ENCODE data around the gene ADAMTS13.

Gene ADAMTS13

DNA sequence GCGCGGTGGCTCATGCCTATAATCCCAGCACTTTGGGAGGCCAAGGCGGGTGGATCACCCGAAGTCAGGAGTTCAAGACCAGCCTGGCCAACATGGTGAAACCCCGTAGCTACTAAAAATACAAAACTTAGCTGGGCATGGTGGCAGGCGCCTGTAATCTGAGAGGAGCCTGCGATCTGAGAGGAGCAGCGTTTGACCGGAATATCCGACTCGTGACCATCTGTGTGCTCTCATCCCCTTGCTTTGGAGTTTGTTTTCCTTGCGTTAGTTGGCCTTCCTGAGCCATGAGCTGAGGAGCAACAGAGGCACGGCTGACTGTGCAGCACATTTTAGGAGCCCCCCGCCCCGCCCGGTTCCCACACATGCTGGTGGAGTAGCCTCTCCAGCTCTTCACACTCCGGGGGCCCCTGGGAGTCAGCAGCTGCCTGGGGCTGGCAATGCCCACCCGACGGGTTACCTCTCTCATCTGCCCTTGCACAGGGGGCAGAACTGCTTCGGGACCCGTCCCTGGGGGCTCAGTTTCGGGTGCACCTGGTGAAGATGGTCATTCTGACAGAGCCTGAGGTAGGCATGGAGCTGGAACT is 3.0 kb downstream of the ADAMTS13 start:
- H3K4me1 Mint-ChIP-seq = peaks cover 5% of the 10 kb centered on the region
- H3K4me3 Mint-ChIP-seq = no peak overlapping the region
- TF ChIP-seq, protein P1, sequence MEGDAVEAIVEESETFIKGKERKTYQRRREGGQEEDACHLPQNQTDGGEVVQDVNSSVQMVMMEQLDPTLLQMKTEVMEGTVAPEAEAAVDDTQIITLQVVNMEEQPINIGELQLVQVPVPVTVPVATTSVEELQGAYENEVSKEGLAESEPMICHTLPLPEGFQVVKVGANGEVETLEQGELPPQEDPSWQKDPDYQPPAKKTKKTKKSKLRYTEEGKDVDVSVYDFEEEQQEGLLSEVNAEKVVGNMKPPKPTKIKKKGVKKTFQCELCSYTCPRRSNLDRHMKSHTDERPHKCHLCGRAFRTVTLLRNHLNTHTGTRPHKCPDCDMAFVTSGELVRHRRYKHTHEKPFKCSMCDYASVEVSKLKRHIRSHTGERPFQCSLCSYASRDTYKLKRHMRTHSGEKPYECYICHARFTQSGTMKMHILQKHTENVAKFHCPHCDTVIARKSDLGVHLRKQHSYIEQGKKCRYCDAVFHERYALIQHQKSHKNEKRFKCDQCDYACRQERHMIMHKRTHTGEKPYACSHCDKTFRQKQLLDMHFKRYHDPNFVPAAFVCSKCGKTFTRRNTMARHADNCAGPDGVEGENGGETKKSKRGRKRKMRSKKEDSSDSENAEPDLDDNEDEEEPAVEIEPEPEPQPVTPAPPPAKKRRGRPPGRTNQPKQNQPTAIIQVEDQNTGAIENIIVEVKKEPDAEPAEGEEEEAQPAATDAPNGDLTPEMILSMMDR (IDR thresholded peaks at IDR 0.05; ENCODE audit: unreplicated experiment in 3 of 3) = no peak
- H3K36me3 Mint-ChIP-seq (ENCODE audit: low read depth) = peaks cover 4% of the 10 kb centered on the region
- H3K27me3 Mint-ChIP-seq (ENCODE audit: low read depth) = peaks cover 21% of the 10 kb centered on the region
- no peak overlapping the region for H3K27ac Mint-ChIP-seq
- H3K9me3 Mint-ChIP-seq = no peaks in the 10 kb centered on the region

DNA sequence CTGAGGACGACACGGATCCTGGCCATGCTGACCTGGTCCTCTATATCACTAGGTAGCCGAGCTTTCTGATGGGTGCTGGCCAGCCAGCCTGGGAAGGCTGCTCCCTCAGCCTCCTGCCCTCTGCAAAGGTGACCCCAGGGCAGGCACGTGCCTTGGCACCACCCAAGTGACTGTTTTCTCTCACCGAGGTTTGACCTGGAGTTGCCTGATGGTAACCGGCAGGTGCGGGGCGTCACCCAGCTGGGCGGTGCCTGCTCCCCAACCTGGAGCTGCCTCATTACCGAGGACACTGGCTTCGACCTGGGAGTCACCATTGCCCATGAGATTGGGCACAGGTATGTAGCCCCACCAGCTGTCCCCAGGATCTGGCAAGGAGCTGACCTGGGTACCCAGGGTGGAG is 3.8 kb downstream of the ADAMTS13 start:
- Mint-ChIP-seq H3K4me3 (no peak overlapping the region), H3K9me3 (no peaks in the 10 kb centered on the region), H3K27me3 (ENCODE audit: low read depth) (peaks cover 28% of the 10 kb centered on the region), H3K27ac (no peak overlapping the region), H3K36me3 (ENCODE audit: low read depth) (peaks cover 4% of the 10 kb centered on the region), H3K4me1 (peaks cover 5% of the 10 kb centered on the region)
- TF ChIP-seq, protein P1 (IDR thresholded peaks at IDR 0.05; ENCODE audit: unreplicated experiment in 3 of 3) = no peak

- peak overlapping the region; percentile 58 to 63 (median 60) for H3K4me3 Mint-ChIP-seq
- peaks cover 4% of the 10 kb centered on the region for H3K36me3 Mint-ChIP-seq (ENCODE audit: low read depth)
- no peak overlapping the region for H3K27ac Mint-ChIP-seq
- H3K9me3 Mint-ChIP-seq = no peaks in the 10 kb centered on the region
- H3K27me3 Mint-ChIP-seq (ENCODE audit: low read depth) = peaks cover 31% of the 10 kb centered on the region
- H3K4me1 Mint-ChIP-seq = no peaks in the 10 kb centered on the region
- TF ChIP-seq, protein P1 (IDR thresholded peaks at IDR 0.05; ENCODE audit: unreplicated experiment in 3 of 3) = no peak
Measured at GRCh38 chr9:133427658-133428348, 5.6 kb downstream of the ADAMTS13 start.

- peak overlapping the region in 1 of 3 experiments; percentile 37 for H3K4me3 Mint-ChIP-seq
- TF ChIP-seq, protein P1 (IDR thresholded peaks at IDR 0.05; ENCODE audit: unreplicated experiment in 3 of 3) = no peak
- H3K27ac Mint-ChIP-seq = no peak overlapping the region
- H3K36me3 Mint-ChIP-seq (ENCODE audit: low read depth) = peaks cover 4% of the 10 kb centered on the region
- peaks cover 31% of the 10 kb centered on the region for H3K27me3 Mint-ChIP-seq (ENCODE audit: low read depth)
- H3K9me3 Mint-ChIP-seq = no peaks in the 10 kb centered on the region
- H3K4me1 Mint-ChIP-seq = no peaks in the 10 kb centered on the region
Measured at GRCh38 chr9:133428617-133429101, 6.5 kb downstream of the ADAMTS13 start.

DNA sequence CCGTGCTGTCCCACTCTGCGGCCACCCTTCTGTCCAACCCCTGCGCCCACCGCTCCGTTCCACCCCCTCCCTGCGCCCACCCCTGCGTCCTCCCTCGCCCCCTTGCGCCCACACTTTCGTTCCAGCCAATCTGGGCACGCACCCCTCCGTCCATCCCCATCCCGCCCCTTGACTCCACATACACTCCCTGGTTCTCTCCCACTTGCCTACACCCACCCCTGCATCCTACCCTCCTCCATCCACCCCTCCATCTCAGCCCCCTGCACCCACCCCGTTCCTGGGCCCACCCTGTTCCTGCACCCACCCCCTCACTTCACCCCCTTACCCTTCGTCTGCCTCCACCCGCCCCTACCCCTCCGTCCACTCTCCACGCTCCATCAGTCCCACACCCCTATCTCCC is 7.0 kb downstream of the ADAMTS13 start:
- TF ChIP-seq, protein P1 (IDR thresholded peaks at IDR 0.05; ENCODE audit: unreplicated experiment in 3 of 3) = no peak
- Mint-ChIP-seq H3K36me3 (ENCODE audit: low read depth) (peaks cover 4% of the 10 kb centered on the region), H3K27ac (no peak overlapping the region), H3K9me3 (no peaks in the 10 kb centered on the region), H3K4me1 (no peaks in the 10 kb centered on the region), H3K27me3 (ENCODE audit: low read depth) (peaks cover 31% of the 10 kb centered on the region), H3K4me3 (peak overlapping the region in 1 of 3 experiments; percentile 74)

Measured in nephron (organoid).